OCI-LY3 (cell line): ENCODE results near the gene SLC22A12.

Experiments
- H2AFZ ChIP-seq: fragments of 200-600, 300-600 bp; shearing (Covaris generic); 2 replicates; pipeline ENCODE4 v1.6.0; 2014; ENCODE audit warnings: antibody characterized with exemption, low read depth, low read length
- H3K27ac ChIP-seq: fragments of 200-600, 300-600 bp; sonication (generic); 2 replicates; pipeline ENCODE4 v1.5.1; 2014; ENCODE audit warnings: mild to moderate bottlenecking, low read length, moderate library complexity, mixed read lengths
- H3K27me3 ChIP-seq: fragments of 200-600, 300-600 bp; sonication (generic); 2 replicates; pipeline ENCODE4 v1.6.1; 2014; ENCODE audit warnings: low read depth, low read length, mixed read lengths
- H3K36me3 ChIP-seq: fragments of 200-600, 300-600 bp; sonication (generic); replicated peaks from 2 replicates; pipeline ENCODE3; 2014; ENCODE audit warnings: low read depth, low read length, mixed read lengths
- H3K4me1 ChIP-seq: fragments of 300-600, 200-600 bp; sonication (generic); 2 replicates; pipeline ENCODE4 v1.6.1; 2014; ENCODE audit warnings: low read length, mixed read lengths
- H3K4me2 ChIP-seq: fragments of 200-600, 300-600 bp; sonication (generic); 2 replicates; pipeline ENCODE4 v1.6.1; 2014; ENCODE audit warnings: low read length, mixed read lengths
- H3K4me3 ChIP-seq: fragments of 300-600, 200-600 bp; sonication (generic); 2 replicates; pipeline ENCODE4 v1.5.1; 2014; ENCODE audit warnings: antibody characterized with exemption, mild to moderate bottlenecking, low read length, moderate library complexity
- H3K79me2 ChIP-seq: fragments of 300-600, 200-600 bp; shearing (Covaris generic); 2 replicates; pipeline ENCODE4 v1.6.1; 2014; ENCODE audit warnings: mild to moderate bottlenecking, low read length, mixed read lengths
- H3K9ac ChIP-seq: fragments of 300-600, 200-600 bp; shearing (Covaris generic); 2 replicates; pipeline ENCODE4 v1.6.0; 2014; ENCODE audit warnings: mild to moderate bottlenecking, low read length, moderate library complexity
- H3K9me3 ChIP-seq: fragments of 200-600, 300-600 bp; shearing (Covaris generic); 2 replicates; pipeline ENCODE4 v1.6.1; 2014; ENCODE audit warnings: low read length, mixed read lengths; ENCODE audit not compliant: insufficient read depth
- H4K20me1 ChIP-seq: fragments of 200-600, 300-600 bp; sonication (generic); 2 replicates; pipeline ENCODE4 v1.6.1; 2016; ENCODE audit warnings: low read length, mixed read lengths; ENCODE audit not compliant: insufficient read depth
- CTCF ChIP-seq: fragments of 200-600, 300-600 bp; sonication (generic); IDR thresholded peaks from 2 replicates; pipeline ENCODE4 v1.5.1; 2014; ENCODE audit warnings: antibody characterized with exemption, low read length, low read depth
- EZH2phosphoT487 ChIP-seq: fragments of 200-600 bp; shearing (Covaris generic); IDR thresholded peaks from 2 replicates; pipeline ENCODE4 v1.6.1; 2018; ENCODE audit warnings: antibody characterized with exemption, mixed run types, low read depth

Gene SLC22A12

GRCh38 chr11:64637334-64638017 lies 46.5 kb downstream of the SLC22A12 start:
- H3K4me3 ChIP-seq: no peak overlapping the region
- H3K9me3 ChIP-seq: no peaks in the 10 kb centered on the region
- H3K4me2 ChIP-seq: no peak overlapping the region
- TF ChIP-seq CTCF (no peak), EZH2phosphoT487 (no peak)
- H3K27ac ChIP-seq: no peak overlapping the region
- H3K4me1 ChIP-seq: no peaks in the 10 kb centered on the region
- no peak overlapping the region for H3K9ac ChIP-seq
- no peaks in the 10 kb centered on the region for H4K20me1 ChIP-seq
- H3K36me3 ChIP-seq: no peaks in the 10 kb centered on the region
- H2AFZ ChIP-seq: no peak overlapping the region
- H3K27me3 ChIP-seq: no peaks in the 10 kb centered on the region
- no peaks in the 10 kb centered on the region for H3K79me2 ChIP-seq

GRCh38 chr11:64638018-64638665 lies 47.1 kb downstream of the SLC22A12 start:
- no peaks in the 10 kb centered on the region for H4K20me1 ChIP-seq
- no peaks in the 10 kb centered on the region for H3K27me3 ChIP-seq

GRCh38 chr11:64638829-64639228 lies 47.8 kb downstream of the SLC22A12 start:
- H3K9ac ChIP-seq: no peak overlapping the region
- H3K79me2 ChIP-seq: no peaks in the 10 kb centered on the region
- H4K20me1 ChIP-seq: no peaks in the 10 kb centered on the region
- H3K4me1 ChIP-seq: no peaks in the 10 kb centered on the region
- H3K27ac ChIP-seq: no peak overlapping the region
- no peaks in the 10 kb centered on the region for H3K9me3 ChIP-seq
- no peak overlapping the region for H2AFZ ChIP-seq
- H3K4me2 ChIP-seq: no peak overlapping the region
- H3K36me3 ChIP-seq: no peaks in the 10 kb centered on the region
- TF ChIP-seq EZH2phosphoT487 (no peak), CTCF (no peak)
- H3K4me3 ChIP-seq: no peak overlapping the region
- H3K27me3 ChIP-seq: peaks cover under 1% of the 10 kb centered on the region; the same call in 1 of the 2 replicates

More at GRCh38 chr11:64638018-64638665, 47.1 kb downstream of the SLC22A12 start:
- Histone ChIP-seq H3K9me3 (no peaks in the 10 kb centered on the region), H3K79me2 (no peaks in the 10 kb centered on the region), H3K36me3 (no peaks in the 10 kb centered on the region), H2AFZ (no peak overlapping the region), H3K27ac (no peak overlapping the region), H3K9ac (no peak overlapping the region), H3K4me2 (no peak overlapping the region), H3K4me1 (no peaks in the 10 kb centered on the region), H3K4me3 (no peak overlapping the region)
- TF ChIP-seq CTCF: no peak
- no peak for TF ChIP-seq EZH2phosphoT487

- H3K79me2 ChIP-seq: no peaks in the 10 kb centered on the region
- no peak overlapping the region for H3K4me2 ChIP-seq
- no peaks in the 10 kb centered on the region for H3K4me1 ChIP-seq
- H3K9me3 ChIP-seq: no peaks in the 10 kb centered on the region
- H4K20me1 ChIP-seq: no peaks in the 10 kb centered on the region
- H3K9ac ChIP-seq: no peak overlapping the region
- H3K27ac ChIP-seq: no peak overlapping the region
- H2AFZ ChIP-seq: no peak overlapping the region
- no peak overlapping the region for H3K4me3 ChIP-seq
- TF ChIP-seq EZH2phosphoT487: no peak
- TF ChIP-seq CTCF: no peak
- no peaks in the 10 kb centered on the region for H3K36me3 ChIP-seq
- peaks cover 8% of the 10 kb centered on the region for H3K27me3 ChIP-seq
Observed at GRCh38 chr11:64639885-64640284, 48.9 kb downstream of the SLC22A12 start.
